ENCODE data around the gene COLGALT1. TPM values are rescaled to one million over a fixed set of nuclear protein-coding genes. Genes with fewer than 3 reads are reported as not detected.
"Not testable (repeated sequence)": the region's sequence is repeated elsewhere in the genome, so short reads cannot be mapped to it uniquely, and the experiment has no call there.

The COLGALT1 gene
- total and polyA plus RNA-seq, 2 experiments from 2014 or later, result 98.9 to 134 TPM

DNA sequence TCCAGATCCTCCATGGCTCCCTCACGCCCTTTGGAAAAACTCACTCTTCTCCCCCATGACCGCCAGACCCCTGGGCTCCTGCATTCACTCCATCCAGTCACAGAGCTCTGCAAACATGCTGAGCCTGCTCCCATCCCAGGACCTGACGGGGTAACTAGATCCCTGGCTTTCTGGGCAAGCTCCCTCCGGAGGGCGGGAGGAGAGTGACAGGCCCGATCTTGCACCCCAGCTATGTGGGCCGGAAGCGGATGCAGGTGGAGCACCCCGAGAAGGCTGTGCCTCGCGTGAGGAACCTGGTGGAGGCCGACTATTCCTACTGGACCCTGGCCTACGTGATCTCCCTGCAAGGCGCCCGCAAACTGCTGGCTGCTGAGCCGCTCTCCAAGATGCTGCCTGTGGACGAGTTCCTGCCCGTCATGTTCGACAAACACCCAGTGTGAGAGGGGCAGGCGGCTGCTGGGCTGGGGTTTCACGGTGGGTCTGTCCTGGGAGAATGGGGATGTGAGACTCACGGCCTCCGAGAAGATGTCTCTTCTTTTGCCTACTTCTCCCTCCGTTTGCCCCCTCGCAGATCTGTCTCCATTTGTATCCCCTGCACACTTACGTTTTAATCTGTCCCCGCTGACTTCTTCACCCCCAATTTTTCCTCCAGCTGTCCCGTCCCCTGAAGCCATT lies 25.2 kb downstream of the COLGALT1 start:
- in situ Hi-C loops (cut with MboI), result no loop called here
- H3K4me2 ChIP-seq (ENCODE audit: unreplicated experiment), result no peak overlapping the region
- no peaks in the 10 kb centered on the region for H3F3A ChIP-seq (ENCODE audit: insufficient read depth)
- H3K27ac ChIP-seq, result no peak overlapping the region
- no peak overlapping the region for H2AFZ ChIP-seq
- TF ChIP-seq EZH2phosphoT487 (IDR thresholded peaks at IDR 0.05; ENCODE audit: insufficient read depth, low read depth) (no peak), EZH2 (IDR thresholded peaks at IDR 0.05; ENCODE audit: insufficient read depth, poor library complexity, severe bottlenecking) (no peak)
- DNase-seq, result no peak
- H3K79me2 ChIP-seq (ENCODE audit: insufficient read depth), result no peaks in the 10 kb centered on the region
- H3K9me3 ChIP-seq (ENCODE audit: low read depth), result no peaks in the 10 kb centered on the region
- no peaks in the 10 kb centered on the region for H3K27me3 ChIP-seq (replicated peaks; ENCODE audit: insufficient read depth)
- 83 to 90% methylated on average over 28 of the region's 28 CpGs for WGBS, 2 experiments (ENCODE audit: low coverage in 1 of 2, low lambda C conversion rate in 2 of 2, missing lambda C conversion rate in 2 of 2)
- no peaks in the 10 kb centered on the region for H3K4me1 ChIP-seq (ENCODE audit: insufficient read depth)
- no peaks in the 10 kb centered on the region for H3K9me2 ChIP-seq (ENCODE audit: insufficient read depth)
- peaks cover 10% of the 10 kb centered on the region; the same call in 1 of the 2 replicates for H3K36me3 ChIP-seq (ENCODE audit: low read depth)
- no peaks in the 10 kb centered on the region for H4K20me1 ChIP-seq (ENCODE audit: insufficient read depth)
- H3K9ac ChIP-seq, result no peak overlapping the region
- no peak overlapping the region for H3K4me3 ChIP-seq

DNA sequence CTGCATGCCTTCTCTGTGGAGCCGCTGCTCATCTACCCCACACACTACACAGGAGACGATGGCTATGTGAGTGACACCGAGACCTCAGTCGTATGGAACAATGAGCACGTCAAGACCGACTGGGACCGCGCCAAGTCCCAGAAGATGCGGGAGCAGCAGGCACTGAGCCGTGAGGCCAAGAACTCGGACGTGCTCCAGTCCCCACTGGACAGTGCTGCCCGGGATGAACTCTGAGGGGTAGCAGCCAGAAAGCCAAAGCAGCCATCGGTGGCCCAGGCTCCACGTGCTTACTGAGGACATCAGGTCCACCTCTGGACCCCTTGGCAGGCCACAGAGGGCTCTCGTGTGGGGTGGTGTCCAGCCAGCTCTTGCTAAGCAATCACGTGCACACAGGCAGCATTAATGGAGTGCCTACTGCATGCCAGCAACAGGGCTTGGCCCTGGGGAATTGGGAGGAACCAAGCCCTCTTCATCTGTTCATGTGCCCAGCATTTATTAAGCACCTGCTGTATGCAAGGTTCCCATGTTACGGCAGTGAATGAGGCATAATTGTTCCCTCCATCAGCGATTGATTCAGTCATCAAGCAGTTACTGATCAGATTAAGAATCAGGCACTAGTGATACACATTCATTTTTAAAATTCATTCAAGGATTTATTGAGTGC lies 25.9 kb downstream of the COLGALT1 start:
- no peak overlapping the region for H3K4me2 ChIP-seq (ENCODE audit: unreplicated experiment)
- WGBS, 2 experiments (ENCODE audit: low coverage in 1 of 2, low lambda C conversion rate in 2 of 2, missing lambda C conversion rate in 2 of 2), result 83 to 88% methylated on average over 18 to 19 of the region's 19 CpGs
- in situ Hi-C loops (cut with MboI), result no loop called here

DNA sequence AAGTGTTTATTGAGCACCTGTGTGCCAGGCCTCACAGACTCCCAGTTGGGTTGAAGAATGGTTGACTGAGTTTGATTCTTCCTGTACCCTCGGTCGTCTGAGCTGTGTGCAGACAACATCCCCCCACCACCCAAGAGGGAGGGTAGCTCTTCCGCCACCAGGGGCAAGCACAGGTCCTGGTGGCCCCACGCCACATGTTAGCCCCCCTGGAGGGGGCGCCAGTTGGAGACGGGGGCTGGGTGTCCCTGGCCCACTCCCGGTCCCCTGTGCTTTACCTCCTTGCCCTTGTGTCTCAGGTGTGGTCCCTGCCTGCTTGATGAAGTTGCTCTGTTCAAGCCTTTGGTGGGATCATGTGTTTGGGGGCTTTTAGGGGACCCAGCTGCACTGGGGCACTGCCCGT lies 27.2 kb downstream of the COLGALT1 start:
- TF ChIP-seq EZH2 (IDR thresholded peaks at IDR 0.05; ENCODE audit: insufficient read depth, poor library complexity, severe bottlenecking), result no peak
- no peak for TF ChIP-seq EZH2phosphoT487 (IDR thresholded peaks at IDR 0.05; ENCODE audit: insufficient read depth, low read depth)
- Histone ChIP-seq H3F3A (ENCODE audit: insufficient read depth) (no peaks in the 10 kb centered on the region), H3K4me2 (ENCODE audit: unreplicated experiment) (no peak overlapping the region), H4K20me1 (ENCODE audit: insufficient read depth) (no peaks in the 10 kb centered on the region), H3K4me1 (ENCODE audit: insufficient read depth) (no peaks in the 10 kb centered on the region), H3K9ac (no peak overlapping the region), H2AFZ (no peak overlapping the region), H3K9me2 (ENCODE audit: insufficient read depth) (no peaks in the 10 kb centered on the region), H3K79me2 (ENCODE audit: insufficient read depth) (no peaks in the 10 kb centered on the region), H3K9me3 (ENCODE audit: low read depth) (no peaks in the 10 kb centered on the region), H3K36me3 (ENCODE audit: low read depth) (peaks cover 3% of the 10 kb centered on the region; the same call in 1 of the 2 replicates), H3K27me3 (replicated peaks; ENCODE audit: insufficient read depth) (no peaks in the 10 kb centered on the region), H3K27ac (no peak overlapping the region), H3K4me3 (no peak overlapping the region)
- WGBS, 2 experiments (ENCODE audit: low coverage in 1 of 2, low lambda C conversion rate in 2 of 2, missing lambda C conversion rate in 2 of 2), result 67 to 78% methylated on average over 7 to 8 of the region's 8 CpGs
- in situ Hi-C loops (cut with MboI), result no loop called here
- no peak for DNase-seq

More for the DNA sequence above, 25.9 kb downstream of the COLGALT1 start:
- TF ChIP-seq EZH2phosphoT487 (IDR thresholded peaks at IDR 0.05; ENCODE audit: insufficient read depth, low read depth) (no peak), EZH2 (IDR thresholded peaks at IDR 0.05; ENCODE audit: insufficient read depth, poor library complexity, severe bottlenecking) (no peak)
- Histone ChIP-seq H3K4me3 (no peak overlapping the region), H3K9me3 (ENCODE audit: low read depth) (no peaks in the 10 kb centered on the region), H3K9me2 (ENCODE audit: insufficient read depth) (no peaks in the 10 kb centered on the region), H3K9ac (no peak overlapping the region), H3F3A (ENCODE audit: insufficient read depth) (no peaks in the 10 kb centered on the region), H3K4me1 (ENCODE audit: insufficient read depth) (no peaks in the 10 kb centered on the region), H3K27ac (no peak overlapping the region), H4K20me1 (ENCODE audit: insufficient read depth) (no peaks in the 10 kb centered on the region), H2AFZ (no peak overlapping the region), H3K79me2 (ENCODE audit: insufficient read depth) (no peaks in the 10 kb centered on the region), H3K36me3 (ENCODE audit: low read depth) (peaks cover 3% of the 10 kb centered on the region; the same call in 1 of the 2 replicates), H3K27me3 (replicated peaks; ENCODE audit: insufficient read depth) (no peaks in the 10 kb centered on the region)
- DNase-seq, result no peak

DNA sequence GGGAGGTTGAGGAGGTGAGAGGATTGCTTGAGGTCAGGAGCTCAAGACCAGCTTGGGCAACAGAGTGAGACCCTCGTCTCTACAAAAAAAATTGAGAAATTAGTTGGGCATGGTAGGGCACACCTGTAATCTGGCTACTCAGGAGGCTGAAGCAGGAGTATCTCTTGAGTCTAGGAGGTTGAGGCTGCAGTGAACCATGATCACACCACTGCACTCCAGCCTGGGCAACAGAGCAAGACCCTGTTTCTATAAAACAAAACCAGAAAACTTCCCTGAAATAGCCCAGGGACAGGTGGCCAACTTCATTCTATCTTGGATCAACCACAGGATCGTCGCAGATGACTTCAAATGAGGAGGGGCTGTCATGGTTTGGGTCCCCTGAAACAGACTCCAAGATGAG lies 28.7 kb downstream of the COLGALT1 start:
- Histone ChIP-seq H3K79me2 (ENCODE audit: insufficient read depth) (no peaks in the 10 kb centered on the region), H3F3A (ENCODE audit: insufficient read depth) (no peaks in the 10 kb centered on the region), H3K9ac (no peak overlapping the region), H3K4me3 (no peak overlapping the region), H3K27me3 (replicated peaks; ENCODE audit: insufficient read depth) (no peaks in the 10 kb centered on the region), H3K27ac (no peak overlapping the region), H2AFZ (no peak overlapping the region), H3K4me2 (ENCODE audit: unreplicated experiment) (no peak overlapping the region), H3K9me3 (ENCODE audit: low read depth) (no peaks in the 10 kb centered on the region), H3K9me2 (ENCODE audit: insufficient read depth) (no peaks in the 10 kb centered on the region), H4K20me1 (ENCODE audit: insufficient read depth) (no peaks in the 10 kb centered on the region), H3K4me1 (ENCODE audit: insufficient read depth) (no peaks in the 10 kb centered on the region), H3K36me3 (ENCODE audit: low read depth) (peaks cover 3% of the 10 kb centered on the region; the same call in 1 of the 2 replicates)
- in situ Hi-C loops (cut with MboI), result no loop called here
- DNase-seq, result no peak
- TF ChIP-seq EZH2phosphoT487 (IDR thresholded peaks at IDR 0.05; ENCODE audit: insufficient read depth, low read depth) (no peak), EZH2 (IDR thresholded peaks at IDR 0.05; ENCODE audit: insufficient read depth, poor library complexity, severe bottlenecking) (no peak)
- 60 to 65% methylated on average over 3 of the region's 3 CpGs for WGBS, 2 experiments (ENCODE audit: low coverage in 1 of 2, low lambda C conversion rate in 2 of 2, missing lambda C conversion rate in 2 of 2)

DNA sequence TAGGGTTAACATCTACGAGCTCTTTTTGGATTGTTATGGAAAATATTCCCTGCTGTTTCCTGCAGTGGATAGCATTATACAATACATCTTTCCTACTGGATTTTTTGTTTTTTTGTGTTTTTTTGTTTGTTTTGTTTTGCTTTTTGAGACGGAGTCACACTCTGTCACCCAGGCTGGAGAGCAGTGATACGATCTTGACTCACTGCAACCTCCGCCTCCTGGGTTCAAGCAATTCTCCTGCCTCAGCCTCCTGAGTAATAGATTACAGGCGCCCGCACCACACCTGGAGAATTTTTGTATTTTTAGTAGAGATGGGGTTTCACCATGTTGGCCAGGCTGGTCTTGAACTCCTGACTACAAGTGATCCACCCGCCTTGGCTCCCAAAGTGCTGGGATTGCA lies 29.9 kb downstream of the COLGALT1 start:
- H3K79me2 ChIP-seq (ENCODE audit: insufficient read depth); H3K9me3 ChIP-seq (ENCODE audit: low read depth); H3K4me2 ChIP-seq (ENCODE audit: unreplicated experiment); H3K4me3 ChIP-seq; H3K27ac ChIP-seq; H2AFZ ChIP-seq; H3K27me3 ChIP-seq (replicated peaks; ENCODE audit: insufficient read depth); in situ Hi-C loops (cut with MboI); H3K4me1 ChIP-seq (ENCODE audit: insufficient read depth); H3K36me3 ChIP-seq (ENCODE audit: low read depth); H3K9ac ChIP-seq; H3F3A ChIP-seq (ENCODE audit: insufficient read depth); H4K20me1 ChIP-seq (ENCODE audit: insufficient read depth); DNase-seq; H3K9me2 ChIP-seq (ENCODE audit: insufficient read depth): not testable (repeated sequence)
- 30 to 37% methylated on average over 7 of the region's 7 CpGs for WGBS, 2 experiments (ENCODE audit: low coverage in 1 of 2, low lambda C conversion rate in 2 of 2, missing lambda C conversion rate in 2 of 2)

All from GM23248 (cell line).